HG03064 (cell line): ENCODE results near the gene WFIKKN1.

ENCODE experiments used
- ATAC-seq: cut with Tn5 transposase; IDR thresholded peaks from one replicate; pipeline ENCODE4 v1.9.1; 2021; ENCODE audit warnings: low read depth; ENCODE audit not compliant: unreplicated experiment

WFIKKN1 gene

DNA sequence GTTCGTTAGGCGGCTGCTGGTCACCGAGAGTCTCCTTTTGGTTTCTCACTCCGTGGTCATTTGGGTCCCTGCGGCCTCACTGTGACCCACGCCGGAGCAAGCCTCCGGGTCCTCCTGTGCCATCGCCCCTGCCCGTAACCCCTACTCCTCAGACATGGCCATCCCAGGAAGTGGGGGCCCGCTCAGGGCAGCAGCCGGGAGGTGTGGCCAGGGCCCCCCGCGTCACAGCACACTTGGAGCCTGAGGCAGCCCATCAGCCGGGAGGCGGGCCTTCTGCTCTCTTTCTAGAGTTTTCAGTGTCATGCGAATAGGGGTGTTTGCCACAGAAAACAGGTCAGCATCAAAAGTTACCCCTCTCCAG, 7.9 kb upstream of the WFIKKN1 start:
- ATAC-seq: no peak

DNA sequence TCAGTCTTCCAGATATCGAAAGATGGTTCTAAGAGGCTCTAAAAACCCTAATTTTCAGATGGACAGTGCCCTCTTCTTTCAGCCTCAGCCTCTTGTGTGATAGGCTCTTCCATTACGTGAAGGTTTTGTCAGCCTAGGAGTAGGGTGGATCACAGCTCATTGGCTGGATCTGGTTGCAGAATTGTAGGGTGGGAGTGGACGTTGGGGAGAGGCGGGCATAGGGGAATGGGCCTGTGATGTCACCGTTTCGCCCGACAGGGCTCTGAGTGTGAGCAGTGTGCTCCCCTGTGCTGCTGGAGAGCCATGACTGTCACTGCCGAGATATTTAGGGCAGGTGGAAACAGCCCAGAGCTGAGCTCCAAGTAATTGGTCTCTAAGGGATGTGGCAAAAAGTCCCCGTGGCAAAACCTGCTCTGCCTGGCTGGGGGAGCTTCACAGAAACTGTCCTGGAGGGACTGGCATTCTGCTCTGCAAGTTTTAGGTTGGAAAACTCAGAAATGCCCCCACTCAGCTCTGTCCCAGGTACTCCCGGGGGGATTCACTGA, 6.2 kb upstream of the WFIKKN1 start:
- ATAC-seq: no peak

DNA sequence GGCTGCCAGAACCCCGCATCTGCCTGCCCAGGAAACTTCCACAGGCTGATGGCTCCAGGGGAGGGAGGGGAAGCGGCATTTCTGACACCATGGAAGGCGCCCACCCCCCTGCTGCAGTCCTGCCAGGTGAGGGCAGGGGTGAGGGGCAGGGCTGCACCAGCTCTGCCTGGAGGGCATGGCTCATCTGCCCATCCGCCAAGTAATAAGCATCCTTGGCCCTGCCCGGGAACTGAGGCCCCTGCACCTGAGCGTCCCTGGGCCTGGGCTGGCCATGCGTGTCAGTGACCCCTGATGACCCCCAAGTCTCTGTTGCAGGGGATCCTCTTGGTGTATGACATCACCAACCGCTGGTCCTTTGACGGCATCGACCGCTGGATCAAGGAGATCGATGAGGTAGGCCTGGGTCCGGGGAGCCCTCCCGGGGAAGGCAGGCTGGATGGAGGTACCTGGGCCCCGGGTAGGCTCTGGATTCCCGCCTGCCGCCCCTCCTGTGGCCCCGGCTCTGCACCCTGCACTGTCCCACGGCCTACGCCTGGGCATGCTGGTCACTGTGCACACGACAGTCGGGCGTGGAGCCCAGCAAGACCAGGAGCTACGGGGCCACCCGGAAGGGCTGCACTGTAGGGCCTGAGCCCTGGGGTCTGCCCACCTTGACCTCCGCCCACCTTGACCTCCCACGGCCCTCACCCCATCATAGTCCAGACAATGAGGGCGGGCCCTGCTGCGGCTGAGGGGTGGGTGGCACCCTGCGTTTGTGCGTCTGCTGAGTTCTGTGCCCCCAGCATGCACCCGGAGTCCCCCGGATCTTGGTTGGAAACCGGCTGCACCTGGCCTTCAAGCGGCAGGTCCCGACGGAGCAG, 5.4 kb upstream of the WFIKKN1 start:
- no peak for ATAC-seq

DNA sequence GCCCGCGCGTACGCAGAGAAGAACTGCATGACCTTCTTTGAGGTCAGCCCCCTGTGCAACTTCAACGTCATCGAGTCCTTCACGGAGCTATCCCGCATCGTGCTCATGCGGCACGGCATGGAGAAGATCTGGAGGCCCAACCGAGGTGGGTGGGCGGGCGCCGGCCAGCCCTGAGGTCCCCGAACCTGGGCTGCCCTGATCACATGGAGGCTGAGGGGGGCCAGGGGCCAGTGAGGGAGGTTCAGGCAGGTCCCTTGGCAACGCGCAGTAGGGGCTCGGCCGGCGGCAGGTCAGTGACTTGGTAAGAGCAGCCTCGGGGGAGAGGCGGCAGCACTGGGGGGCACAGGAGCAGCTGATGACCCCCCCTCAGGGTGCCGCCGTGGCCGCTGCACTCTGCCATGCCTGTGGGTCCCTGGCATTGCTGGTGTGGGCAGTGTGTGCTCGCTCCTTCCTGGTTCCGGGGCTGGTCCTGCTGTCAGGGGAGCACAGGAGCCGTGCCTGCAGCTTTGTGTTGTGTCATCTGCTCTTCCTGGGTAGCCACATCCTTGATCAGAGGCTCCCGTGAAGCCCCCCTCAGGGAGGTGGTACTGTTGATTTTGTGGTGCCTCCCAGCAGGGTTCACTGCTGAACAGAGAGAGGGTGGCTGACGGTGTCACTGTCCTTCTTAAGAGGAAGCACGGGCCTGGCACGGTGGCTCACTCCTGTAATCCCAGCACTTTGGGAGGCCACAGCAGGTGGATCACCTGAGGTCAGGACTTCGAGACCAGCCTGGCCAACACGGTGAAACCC, 4.6 kb upstream of the WFIKKN1 start:
- no peak for ATAC-seq

DNA sequence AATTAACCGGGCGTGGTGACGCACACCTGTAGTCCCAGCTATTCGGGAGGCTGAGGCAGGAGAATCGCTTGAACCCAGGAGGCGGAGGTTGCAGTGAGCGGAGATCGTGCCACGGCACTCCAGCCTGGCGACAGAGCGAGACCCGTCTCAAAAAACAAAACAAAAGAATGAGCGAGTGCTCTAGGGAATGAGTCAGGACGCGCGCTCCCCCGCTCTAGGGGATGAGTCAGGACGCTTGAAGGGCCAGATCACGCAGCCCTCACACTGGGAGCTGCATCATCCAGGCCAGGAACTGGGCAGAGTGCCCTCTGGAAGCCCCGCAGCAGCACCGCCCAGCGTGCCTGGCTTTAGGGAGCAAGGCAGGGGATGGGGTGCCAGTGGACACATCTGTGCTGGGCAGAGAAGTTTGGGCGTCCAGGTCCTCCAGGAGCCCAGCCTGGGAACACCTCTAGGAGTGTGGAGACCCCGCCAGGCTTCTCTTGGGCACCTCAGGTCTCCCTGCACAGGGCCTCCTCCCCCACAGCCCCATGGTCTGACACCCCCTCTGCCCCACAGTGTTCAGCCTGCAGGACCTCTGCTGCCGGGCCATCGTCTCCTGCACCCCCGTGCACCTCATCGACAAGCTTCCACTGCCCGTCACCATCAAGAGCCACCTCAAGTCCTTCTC, 3.9 kb upstream of the WFIKKN1 start:
- ATAC-seq: no peak

DNA sequence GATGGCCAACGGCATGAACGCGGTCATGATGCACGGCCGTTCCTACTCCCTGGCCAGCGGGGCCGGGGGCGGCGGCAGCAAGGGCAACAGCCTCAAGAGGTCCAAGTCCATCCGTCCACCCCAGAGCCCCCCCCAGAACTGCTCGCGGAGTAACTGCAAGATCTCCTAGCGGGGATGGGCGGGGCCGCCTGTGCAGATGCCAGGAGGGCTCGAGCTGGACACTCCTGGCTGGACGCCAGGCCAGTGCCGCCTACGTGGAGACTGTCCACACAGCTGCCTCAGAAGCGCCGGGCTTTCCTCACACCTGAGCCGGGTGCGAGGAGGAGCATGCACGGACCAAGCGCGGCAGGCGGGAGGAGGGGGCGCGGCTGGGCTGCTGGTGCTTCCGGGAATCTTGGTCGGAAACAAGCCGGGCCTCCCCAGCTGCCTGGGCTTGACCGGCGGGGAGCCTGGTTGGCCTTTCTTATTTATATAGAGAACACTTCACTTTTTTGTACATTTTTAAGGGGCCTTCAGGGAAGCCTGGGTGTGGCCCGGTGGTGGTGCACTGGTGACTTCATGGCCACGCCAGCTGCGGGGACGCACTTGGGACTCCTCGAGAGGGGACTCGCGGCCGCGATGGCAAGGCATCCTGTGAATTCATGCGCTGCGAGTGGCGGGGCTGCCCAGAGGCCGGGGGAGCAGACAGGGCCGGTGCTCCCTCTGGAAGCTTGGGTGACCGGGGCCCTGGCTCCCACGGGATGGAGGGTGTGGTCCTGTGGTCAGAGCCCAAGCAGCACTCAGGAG, 3.1 kb upstream of the WFIKKN1 start:
- no peak for ATAC-seq

DNA sequence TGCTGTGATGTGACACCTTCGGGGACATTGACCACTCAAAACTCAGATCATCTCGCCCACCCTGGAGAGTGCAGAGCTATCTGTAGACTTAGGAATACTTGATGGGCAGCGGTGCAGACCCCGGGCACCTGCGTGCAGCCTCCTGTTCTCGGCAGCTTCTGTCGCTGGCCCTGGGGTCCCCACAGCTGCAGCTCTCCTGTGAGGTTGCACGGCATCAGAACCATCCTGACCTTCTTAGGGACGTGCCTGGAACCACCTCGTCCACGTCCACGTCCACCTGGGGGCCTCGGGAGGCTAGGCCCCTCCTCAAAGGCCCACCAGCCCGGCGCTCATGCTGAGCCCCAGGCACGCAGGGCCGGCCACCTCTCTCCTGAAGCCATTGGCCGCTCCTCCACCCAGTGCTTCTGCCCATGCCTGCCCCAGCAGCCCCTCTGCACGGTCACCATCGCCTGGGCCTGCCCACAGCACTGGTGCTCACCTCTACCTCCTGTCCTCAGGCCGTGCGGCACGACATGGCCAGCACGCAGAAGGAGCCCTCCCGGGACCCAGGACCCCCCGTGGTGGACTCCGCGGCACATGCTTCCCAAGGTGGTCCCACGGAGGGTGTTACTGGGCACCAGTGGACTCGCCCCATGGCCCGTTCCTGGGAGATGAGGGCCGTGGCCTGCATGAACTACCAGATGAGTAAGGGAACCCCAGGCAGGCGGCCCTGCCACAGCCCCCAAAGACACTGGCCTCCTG, 2.3 kb upstream of the WFIKKN1 start:
- ATAC-seq: no peak

DNA sequence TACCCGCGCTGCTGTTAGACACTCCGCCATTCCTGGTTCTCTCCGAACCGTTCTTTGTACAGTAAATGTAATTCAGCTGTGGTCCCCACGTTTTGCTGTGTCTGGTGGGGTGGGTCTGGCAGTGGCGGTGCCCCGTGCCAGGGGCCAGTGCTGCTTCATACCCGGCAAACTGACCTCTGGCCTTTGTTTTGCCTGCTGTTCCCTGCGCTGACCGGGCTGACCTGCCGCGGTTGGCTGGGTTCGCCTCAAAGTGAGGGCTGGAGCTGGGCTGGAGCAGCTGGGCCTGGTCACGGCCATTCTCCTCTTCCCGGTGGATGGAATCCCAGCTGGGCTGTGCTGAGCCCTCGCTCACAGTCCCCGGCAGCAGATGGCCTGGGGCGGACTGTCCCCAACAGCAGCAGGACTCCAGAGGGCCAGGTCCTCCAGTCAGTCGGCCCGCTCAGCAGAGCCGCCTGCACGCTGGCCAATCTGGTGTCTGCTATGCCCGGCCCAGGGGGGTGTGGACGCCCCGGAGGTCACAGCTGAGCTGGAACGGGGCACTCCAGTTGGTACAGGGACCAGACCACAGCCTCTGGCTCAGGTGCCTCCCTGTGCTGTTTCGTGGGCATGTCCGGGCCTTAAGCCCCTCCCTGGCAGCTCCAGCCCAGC, 1.5 kb upstream of the WFIKKN1 start:
- ATAC-seq: no peak

DNA sequence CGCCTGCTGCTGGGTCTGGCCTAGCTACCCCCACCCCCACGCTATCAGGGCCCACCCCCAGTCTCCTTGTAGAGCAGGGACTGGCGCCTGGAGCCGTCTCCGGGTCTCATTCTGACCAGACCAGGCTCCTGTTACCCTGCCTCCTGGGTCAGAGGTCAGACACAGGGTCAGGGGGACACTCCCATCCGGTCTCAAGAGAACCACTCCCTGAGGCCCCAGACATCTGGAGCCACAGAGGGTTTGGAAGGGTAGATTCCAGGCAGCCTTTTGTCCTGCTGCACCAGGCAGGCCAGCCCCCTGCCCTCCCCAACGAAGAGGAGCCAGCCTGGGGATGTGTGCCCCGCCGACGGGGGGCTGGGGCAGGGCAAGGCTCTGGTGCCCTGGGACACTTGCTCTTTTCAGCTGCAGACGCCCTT, 944 bp upstream of the WFIKKN1 start:
- no peak for ATAC-seq

DNA sequence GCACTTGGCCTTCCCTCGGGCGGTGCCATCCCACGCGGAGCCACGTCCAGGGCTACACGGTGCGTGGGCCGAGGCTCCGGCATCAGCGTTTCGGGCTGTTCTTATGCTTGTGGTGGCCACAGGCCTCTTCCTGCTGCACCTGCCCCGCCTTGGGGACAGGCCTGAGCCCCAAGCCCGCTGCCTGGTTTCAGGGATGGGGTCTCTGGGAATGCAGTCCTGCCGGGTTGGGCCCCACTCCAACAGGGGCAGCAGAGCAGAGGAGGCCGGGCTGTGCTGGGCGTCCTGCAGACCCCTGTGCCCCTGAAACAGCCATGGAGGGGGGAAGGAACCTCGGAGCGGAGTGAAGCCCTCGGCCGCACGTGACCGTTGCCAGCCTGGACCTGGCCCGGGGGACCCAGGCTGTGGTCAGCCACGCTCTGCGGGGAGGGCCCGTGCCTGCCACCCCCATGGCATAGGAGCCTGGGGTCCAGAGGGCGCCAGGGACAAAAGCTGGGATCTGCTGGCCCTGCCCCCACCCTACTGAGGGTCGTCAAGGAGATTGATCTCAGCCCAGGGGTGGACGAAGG, 453 bp upstream of the WFIKKN1 start:
- no peak for ATAC-seq

DNA sequence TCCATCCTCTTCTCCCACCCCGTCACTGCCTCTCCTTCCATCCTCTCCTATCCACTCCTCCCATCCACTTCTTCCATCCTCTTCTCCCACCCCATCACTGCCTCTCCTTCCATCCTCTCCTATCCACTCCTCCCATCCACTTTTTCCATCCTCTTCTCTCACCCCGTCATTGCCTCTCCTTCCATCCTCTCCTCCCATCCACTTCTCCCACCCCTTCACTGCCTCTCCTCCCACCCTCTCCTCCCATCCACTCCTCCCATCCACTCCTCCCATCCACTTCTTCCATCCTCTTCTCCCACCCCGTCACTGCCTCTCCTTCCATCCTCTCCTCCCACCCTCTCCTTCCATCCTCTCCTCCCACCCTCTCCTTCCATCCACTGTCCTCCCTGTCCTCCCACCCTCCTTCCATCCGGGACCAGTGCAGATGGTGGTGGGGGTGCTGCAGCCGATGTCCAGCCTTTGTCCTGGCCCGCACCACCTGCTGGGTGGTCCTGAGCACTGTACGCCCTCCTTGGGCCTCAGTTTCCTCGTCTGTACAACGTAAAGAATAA, 1.1 kb downstream of the WFIKKN1 start:
- no peak for ATAC-seq

DNA sequence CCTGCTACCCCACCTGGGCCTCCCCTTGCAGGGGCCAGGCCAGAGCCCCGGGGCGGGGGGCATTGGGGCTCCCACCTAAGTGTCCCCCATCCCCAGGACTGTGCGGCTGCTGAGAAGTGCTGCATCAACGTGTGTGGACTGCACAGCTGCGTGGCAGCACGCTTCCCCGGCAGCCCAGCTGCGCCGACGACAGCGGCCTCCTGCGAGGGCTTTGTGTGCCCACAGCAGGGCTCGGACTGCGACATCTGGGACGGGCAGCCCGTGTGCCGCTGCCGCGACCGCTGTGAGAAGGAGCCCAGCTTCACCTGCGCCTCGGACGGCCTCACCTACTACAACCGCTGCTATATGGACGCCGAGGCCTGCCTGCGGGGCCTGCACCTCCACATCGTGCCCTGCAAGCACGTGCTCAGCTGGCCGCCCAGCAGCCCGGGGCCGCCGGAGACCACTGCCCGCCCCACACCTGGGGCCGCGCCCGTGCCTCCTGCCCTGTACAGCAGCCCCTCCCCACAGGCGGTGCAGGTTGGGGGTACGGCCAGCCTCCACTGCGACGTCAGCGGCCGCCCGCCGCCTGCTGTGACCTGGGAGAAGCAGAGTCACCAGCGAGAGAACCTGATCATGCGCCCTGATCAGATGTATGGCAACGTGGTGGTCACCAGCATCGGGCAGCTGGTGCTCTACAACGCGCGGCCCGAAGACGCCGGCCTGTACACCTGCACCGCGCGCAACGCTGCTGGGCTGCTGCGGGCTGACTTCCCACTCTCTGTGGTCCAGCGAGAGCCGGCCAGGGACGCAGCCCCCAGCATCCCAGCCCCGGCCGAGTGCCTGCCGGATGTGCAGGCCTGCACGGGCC, 1.9 kb downstream of the WFIKKN1 start:
- ATAC-seq: no peak

DNA sequence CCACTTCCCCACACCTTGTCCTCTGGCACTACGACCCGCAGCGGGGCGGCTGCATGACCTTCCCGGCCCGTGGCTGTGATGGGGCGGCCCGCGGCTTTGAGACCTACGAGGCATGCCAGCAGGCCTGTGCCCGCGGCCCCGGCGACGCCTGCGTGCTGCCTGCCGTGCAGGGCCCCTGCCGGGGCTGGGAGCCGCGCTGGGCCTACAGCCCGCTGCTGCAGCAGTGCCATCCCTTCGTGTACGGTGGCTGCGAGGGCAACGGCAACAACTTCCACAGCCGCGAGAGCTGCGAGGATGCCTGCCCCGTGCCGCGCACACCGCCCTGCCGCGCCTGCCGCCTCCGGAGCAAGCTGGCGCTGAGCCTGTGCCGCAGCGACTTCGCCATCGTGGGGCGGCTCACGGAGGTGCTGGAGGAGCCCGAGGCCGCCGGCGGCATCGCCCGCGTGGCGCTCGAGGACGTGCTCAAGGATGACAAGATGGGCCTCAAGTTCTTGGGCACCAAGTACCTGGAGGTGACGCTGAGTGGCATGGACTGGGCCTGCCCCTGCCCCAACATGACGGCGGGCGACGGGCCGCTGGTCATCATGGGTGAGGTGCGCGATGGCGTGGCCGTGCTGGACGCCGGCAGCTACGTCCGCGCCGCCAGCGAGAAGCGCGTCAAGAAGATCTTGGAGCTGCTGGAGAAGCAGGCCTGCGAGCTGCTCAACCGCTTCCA, 2.7 kb downstream of the WFIKKN1 start:
- ATAC-seq: no peak

DNA sequence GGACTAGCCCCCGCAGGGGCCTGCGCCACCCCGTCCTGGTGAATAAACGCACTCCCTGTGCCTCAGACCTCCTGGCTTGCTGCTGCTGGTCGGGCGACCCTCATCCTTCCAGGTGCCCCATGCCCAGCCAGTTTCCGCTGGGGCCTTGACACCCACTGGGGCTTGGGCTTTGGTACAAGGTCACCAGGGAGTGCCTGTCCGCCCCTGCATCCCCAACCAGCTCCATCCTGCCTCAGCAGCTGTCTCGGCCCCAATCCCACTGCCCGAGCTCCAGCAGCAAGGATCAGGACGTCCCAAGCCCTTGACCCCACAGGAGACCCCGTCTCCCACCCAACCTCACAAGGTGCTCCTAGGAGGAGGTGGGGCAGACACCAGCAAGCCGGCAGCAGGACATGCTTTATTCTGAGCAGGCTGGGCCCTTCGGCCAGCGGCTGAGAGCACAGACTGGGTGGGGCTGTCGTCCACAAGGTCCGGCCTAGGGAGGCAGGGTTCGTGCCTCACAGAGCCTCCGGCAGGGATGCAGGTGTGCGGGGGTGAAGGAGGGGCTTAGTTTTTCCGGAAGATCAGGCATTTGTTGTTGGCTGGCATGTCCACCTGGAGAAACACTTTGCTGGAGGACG, 3.4 kb downstream of the WFIKKN1 start:
- no peak for ATAC-seq

DNA sequence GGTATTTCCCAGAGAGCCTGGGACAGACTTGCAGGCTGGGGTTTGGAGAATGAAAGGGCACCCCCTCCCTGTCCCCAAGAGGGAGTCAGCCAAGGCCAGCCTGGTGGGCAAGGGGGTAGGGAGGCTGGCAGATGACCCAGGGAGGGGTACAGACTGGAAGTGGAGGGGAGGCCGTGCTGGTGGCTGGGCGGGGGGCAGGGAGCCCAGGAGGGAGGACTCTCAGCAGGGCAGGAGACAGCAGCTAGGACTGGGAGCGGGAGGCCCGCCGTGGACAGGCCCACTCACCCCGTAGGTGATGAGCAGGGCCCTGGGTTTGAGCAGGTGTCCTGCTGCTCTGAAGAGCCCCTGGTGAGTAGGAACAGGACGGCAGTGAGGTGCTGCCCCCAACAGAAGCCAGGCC, 4.2 kb downstream of the WFIKKN1 start:
- ATAC-seq: no peak

DNA sequence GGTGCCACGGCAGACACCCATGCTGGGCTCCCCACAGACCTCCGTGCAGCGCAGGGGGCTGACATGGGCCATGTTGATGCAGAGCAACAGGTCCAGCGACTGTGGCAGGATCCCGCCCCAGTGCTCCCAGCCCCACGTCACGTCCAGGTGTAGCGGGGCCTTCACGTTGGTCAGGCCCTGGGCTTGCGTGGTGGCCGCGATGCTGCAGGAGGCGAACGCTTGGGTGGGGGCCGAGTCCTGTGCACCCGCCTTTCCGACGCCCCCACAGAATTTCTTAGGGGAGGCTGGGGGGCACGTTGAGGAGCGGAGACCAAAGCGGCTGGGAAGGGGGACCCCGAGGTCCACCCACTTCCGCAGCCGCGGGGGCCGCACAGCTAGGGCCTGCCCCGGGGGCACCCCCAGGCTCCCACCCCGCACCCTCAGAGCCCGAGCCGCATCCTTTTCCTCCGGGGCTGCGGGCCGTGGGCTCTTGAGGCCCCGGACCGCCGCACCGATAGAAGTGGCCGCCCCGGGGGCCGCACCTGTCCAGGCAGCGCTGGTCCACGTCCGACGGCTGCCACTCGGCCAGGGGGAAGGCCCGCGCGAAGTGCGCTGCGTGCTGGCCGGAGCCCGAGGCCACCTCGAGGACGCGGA, 4.9 kb downstream of the WFIKKN1 start:
- no peak for ATAC-seq
